B cell (primary cell): ENCODE measurements around the gene VKORC1. TPM values are rescaled to one million over a fixed set of nuclear protein-coding genes. Genes with fewer than 3 reads are reported as not detected.
"Not testable (repeated sequence)": the region's sequence is repeated elsewhere in the genome, so short reads cannot be mapped to it uniquely, and the experiment has no call there.

Source experiments
- ATAC-seq: fragments of 200-7000 bp; cut with Tn5 transposase; one replicate; pipeline ENCODE4 v1.10.0; 2021; ENCODE audit warnings: low read depth, mild to moderate bottlenecking, moderate number of reproducible peaks, moderate library complexity
- CTCF ChIA-PET: fragments of 350-600 bp; sonication (Branson Sonifier 250); formaldehyde crosslinking; loops from one replicate; lab custom pipeline; 2021; ENCODE audit warnings: antibody characterized with exemption, inconsistent platforms; lab: Charles Lee
- POLR2A ChIA-PET: fragments of 350-600 bp; sonication (Branson Sonifier 250); formaldehyde crosslinking; loops from one replicate; lab custom pipeline; 2021; ENCODE audit warnings: antibody characterized with exemption; lab: Charles Lee
- DNase-seq: peaks from one replicate; pipeline ENCODE4 v3.0.0; 2013
- H2AFZ ChIP-seq: 2 replicates; pipeline ENCODE4 v1.6.1; 2012; ENCODE audit warnings: mild to moderate bottlenecking, low read depth, low read length; ENCODE audit not compliant: insufficient read depth, poor library complexity, severe bottlenecking
- H3K27ac ChIP-seq, 2 donors: 1 replicate in 1 of 2; 2 replicates in 1 of 2; pipeline ENCODE4 v1.5.1; 2012 to 2013; ENCODE audit warnings: low read length in 2 of 2, mild to moderate bottlenecking in 2 of 2, moderate library complexity in 1 of 2
- H3K27me3 ChIP-seq, 4 experiments: fragments of 200-600 bp in 1 of 4; sonication (generic) in 1 of 4; replicated peaks in 1 of 4; 1 replicate in 2 of 4; 2 replicates in 2 of 4; pipeline versions ENCODE4 v1.6.1 to v1.7.0; 2013 to 2016; ENCODE audit warnings: low read length in 3 of 4, mild to moderate bottlenecking in 2 of 4, mixed read lengths in 1 of 4, moderate library complexity in 1 of 4; ENCODE audit not compliant: insufficient read depth in 4 of 4, control insufficient read depth in 3 of 4; ENCODE audit errors: control extremely low read depth in 1 of 4
- H3K36me3 ChIP-seq, 2 experiments: replicated peaks in 1 of 2; 1 replicate in 1 of 2; 2 replicates in 1 of 2; pipeline versions ENCODE4 v1.6.1 to v1.7.1; 2013; ENCODE audit warnings: low read length in 1 of 2; ENCODE audit not compliant: insufficient read depth in 2 of 2, control insufficient read depth in 1 of 2; ENCODE audit errors: control extremely low read depth in 1 of 2, extremely low read depth in 1 of 2
- H3K4me1 ChIP-seq, 2 donors: fragments of 200-600 bp in 1 of 2; sonication (generic) in 1 of 2; 1 replicate in 1 of 2; 2 replicates in 1 of 2; pipeline versions ENCODE4 v1.5.1 to v1.6.1; 2013 to 2017; ENCODE audit warnings: low read length in 2 of 2; ENCODE audit not compliant: control insufficient read depth in 2 of 2, insufficient read depth in 2 of 2
- H3K4me2 ChIP-seq: replicated peaks from 2 replicates; pipeline ENCODE3; 2012; ENCODE audit warnings: mild to moderate bottlenecking, low read depth, low read length; ENCODE audit not compliant: poor library complexity, severe bottlenecking
- H3K4me3 ChIP-seq, 5 experiments: fragments of 200-600 bp in 1 of 5; sonication (generic) in 1 of 5; 1 replicate in 3 of 5; 2 replicates in 2 of 5; pipeline versions ENCODE4 v1.5.1 to v1.7.0; 2011 to 2016; ENCODE audit warnings: low read length in 4 of 5, mild to moderate bottlenecking in 4 of 5, low read depth in 2 of 5, control low read depth in 1 of 5, moderate library complexity in 1 of 5; ENCODE audit not compliant: insufficient read depth in 1 of 5; ENCODE audit errors: control extremely low read depth in 1 of 5, extremely low read depth in 1 of 5
- H3K79me2 ChIP-seq: fragments of 200-600 bp; sonication (generic); one replicate; pipeline ENCODE4 v1.6.0; 2016; ENCODE audit warnings: low read length; ENCODE audit not compliant: control insufficient read depth, insufficient read depth
- H3K9ac ChIP-seq: fragments of 200-600 bp; sonication (generic); 2 replicates; pipeline ENCODE4 v1.6.1; 2017; ENCODE audit warnings: mild to moderate bottlenecking, low read length, moderate library complexity
- H3K9me3 ChIP-seq, 3 donors: one replicate each; pipeline versions ENCODE4 v1.6.1 to v1.7.1; 2013; ENCODE audit warnings: low read length in 2 of 3; ENCODE audit not compliant: control insufficient read depth in 2 of 3, insufficient read depth in 1 of 3; ENCODE audit errors: control extremely low read depth in 1 of 3
- H4K20me1 ChIP-seq: 2 replicates; pipeline ENCODE4 v1.6.0; 2012; ENCODE audit warnings: mild to moderate bottlenecking, low read length; ENCODE audit not compliant: insufficient read depth, control insufficient read depth, poor library complexity, severe bottlenecking
- H3K27ac Mint-ChIP-seq: one replicate; pipeline ENCODE4 v1.8.0; 2021; ENCODE audit warnings: mixed read lengths
- H3K27me3 Mint-ChIP-seq: one replicate; pipeline ENCODE4 v1.8.0; 2021; ENCODE audit warnings: mixed read lengths
- H3K4me1 Mint-ChIP-seq: one replicate; pipeline ENCODE4 v1.8.0; 2021; ENCODE audit warnings: mixed read lengths
- H3K4me3 Mint-ChIP-seq: one replicate; pipeline ENCODE4 v1.8.0; 2021; ENCODE audit warnings: mixed read lengths
- H3K9me3 Mint-ChIP-seq: one replicate; pipeline ENCODE4 v1.8.0; 2022; ENCODE audit warnings: mixed read lengths; ENCODE audit not compliant: insufficient read depth
- EZH2 ChIP-seq: IDR thresholded peaks from 2 replicates; pipeline ENCODE4 v1.6.1; 2012; ENCODE audit warnings: borderline replicate concordance, low read depth, mild to moderate bottlenecking, moderate library complexity, low read length; ENCODE audit not compliant: insufficient read depth, poor library complexity, severe bottlenecking
- WGBS: methylation state at CpG from one replicate; pipeline ENCODE4 v1.1.5; 2013; ENCODE audit warnings: missing lambda C conversion rate; ENCODE audit not compliant: insufficient coverage; 5-methylcytosine and 5-hydroxymethylcytosine counted together
- intact Hi-C: fragments of 100-400 bp; cut with micrococcal nuclease; formaldehyde crosslinking; loops from one replicate; pipeline ENCODE4 v1.10.0; 2022
- polyA plus RNA-seq: library from polyadenylated mRNA; depleted of rRNA; stranded (reverse); fragments of >200 nt; gene quantifications from 2 replicates; pipeline ENCODE4 v1.2.3, GENCODE V29; 2012
- total RNA-seq, 2 donors: library from RNA; stranded (reverse); fragments of 120-200 nt in 1 of 2; gene quantifications; 1 replicate in 1 of 2; 2 replicates in 1 of 2; pipeline versions ENCODE4 v1.2.3 to v1.2.4, GENCODE V29; 2013 to 2022
- TF ChIP-seq, protein P1 (sequence below): fragments of 200-600 bp; IDR thresholded peaks from one replicate; pipeline ENCODE4 v1.8.0; 2022; ENCODE audit warnings: antibody characterized with exemption, mild to moderate bottlenecking

The VKORC1 gene
- total and polyA plus RNA-seq, 2 donors (not counting 1 experiment from before 2014, with no cell fraction given) = 31.8 to 45.7 TPM

DNA sequence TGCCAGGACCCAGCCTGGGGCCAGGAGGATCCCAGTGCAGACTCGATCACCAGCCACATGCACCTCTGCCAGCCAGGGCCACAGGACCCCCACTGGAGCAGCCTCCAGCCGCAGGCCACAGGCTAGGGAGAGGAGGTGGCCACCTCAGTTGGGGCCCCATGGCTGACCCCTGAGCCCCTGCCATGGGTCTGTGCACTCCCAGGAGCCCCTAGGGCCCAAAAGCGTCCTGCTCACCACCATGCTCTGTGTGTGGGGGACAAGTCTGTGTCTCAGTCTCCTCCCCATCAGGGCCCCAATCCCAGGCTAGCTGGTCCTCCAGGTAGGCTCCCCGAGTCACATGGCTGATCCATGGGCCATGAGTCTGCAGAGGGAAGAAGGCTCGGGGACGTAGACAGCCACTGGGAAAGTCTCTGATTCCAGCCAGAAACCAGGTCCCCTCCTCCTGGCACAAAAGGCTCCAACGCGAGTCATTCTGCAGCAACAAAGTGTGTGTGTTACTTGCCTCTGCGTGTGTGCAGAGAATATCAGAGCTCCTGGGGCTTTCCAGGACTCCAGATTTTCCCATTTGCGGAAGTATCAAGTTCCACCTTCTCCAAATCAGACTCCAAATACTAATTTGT is 47.0 kb upstream of the VKORC1 start:
- Histone ChIP-seq H3K36me3 (no peaks in the 10 kb centered on the region), H3K79me2 (no peaks in the 10 kb centered on the region), H3K4me2 (peak overlapping the region; percentile 96), H3K9me3 (no peaks in the 10 kb centered on the region), H3K27ac (peak overlapping the region; percentile 21 to 39), H3K4me1 (peaks cover 6 to 13% of the 10 kb centered on the region in 2 donors), H3K4me3 (peak overlapping the region in 3 of 5 experiments; percentile 47 to 71 (median 54)), H2AFZ (peak overlapping the region; percentile 53), H3K27me3 (no peaks in the 10 kb centered on the region), H4K20me1 (no peaks in the 10 kb centered on the region), H3K9ac (peak overlapping the region; percentile 68)
- POLR2A ChIA-PET = interaction anchor here (0.5 to 2.7 kb wide), 15 partner anchors 23 to 1077 kb away, joined by 3 to 44 read pairs (median 6); partner anchors contain the start of genes ARMC5, FUS, HSD3B7 and KAT8
- CTCF ChIA-PET = interaction anchor here (0.8 to 5.9 kb wide), 40 partner anchors 14 to 727 kb away, joined by 3 to 56 read pairs (median 4); partner anchors contain the start of genes BCKDK, FUS, HSD3B7 and KAT8
- intact Hi-C loops = loop anchor here (1.0 to 2.0 kb wide), 12 partner anchors 24 to 318 kb away; partner anchors contain the start of genes ARMC5, BCKDK, FUS and HSD3B7
- Mint-ChIP-seq H3K4me1 (peaks cover 9% of the 10 kb centered on the region), H3K27me3 (peaks cover 5% of the 10 kb centered on the region), H3K9me3 (no peaks in the 10 kb centered on the region), H3K4me3 (peak overlapping the region; percentile 76), H3K27ac (peak overlapping the region; percentile 88)
- DNase-seq (no peak), ATAC-seq (no peak)
- WGBS = 66% methylated on average over 8 of the region's 10 CpGs
- no peak for TF ChIP-seq EZH2
- TF ChIP-seq, protein P1, sequence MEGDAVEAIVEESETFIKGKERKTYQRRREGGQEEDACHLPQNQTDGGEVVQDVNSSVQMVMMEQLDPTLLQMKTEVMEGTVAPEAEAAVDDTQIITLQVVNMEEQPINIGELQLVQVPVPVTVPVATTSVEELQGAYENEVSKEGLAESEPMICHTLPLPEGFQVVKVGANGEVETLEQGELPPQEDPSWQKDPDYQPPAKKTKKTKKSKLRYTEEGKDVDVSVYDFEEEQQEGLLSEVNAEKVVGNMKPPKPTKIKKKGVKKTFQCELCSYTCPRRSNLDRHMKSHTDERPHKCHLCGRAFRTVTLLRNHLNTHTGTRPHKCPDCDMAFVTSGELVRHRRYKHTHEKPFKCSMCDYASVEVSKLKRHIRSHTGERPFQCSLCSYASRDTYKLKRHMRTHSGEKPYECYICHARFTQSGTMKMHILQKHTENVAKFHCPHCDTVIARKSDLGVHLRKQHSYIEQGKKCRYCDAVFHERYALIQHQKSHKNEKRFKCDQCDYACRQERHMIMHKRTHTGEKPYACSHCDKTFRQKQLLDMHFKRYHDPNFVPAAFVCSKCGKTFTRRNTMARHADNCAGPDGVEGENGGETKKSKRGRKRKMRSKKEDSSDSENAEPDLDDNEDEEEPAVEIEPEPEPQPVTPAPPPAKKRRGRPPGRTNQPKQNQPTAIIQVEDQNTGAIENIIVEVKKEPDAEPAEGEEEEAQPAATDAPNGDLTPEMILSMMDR = no peak

DNA sequence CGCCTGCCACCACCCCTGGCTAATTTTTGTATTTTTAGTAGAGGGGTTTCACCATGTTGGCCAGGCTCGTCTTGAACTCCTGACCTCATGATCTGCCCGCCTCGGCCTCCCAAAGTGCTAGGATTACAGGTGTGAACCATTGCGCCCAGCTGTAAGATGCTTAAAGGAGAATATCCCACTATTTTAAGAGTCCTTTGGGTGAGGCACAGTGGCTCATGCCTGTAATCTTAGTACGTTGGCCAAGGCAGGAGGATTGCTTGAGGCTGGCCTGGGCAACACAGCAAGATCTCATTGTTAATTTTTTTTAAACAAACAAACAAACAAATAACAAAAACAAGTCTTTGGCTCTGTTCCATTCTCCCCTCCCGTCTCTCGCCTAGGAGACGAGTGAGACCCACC is 46.5 kb upstream of the VKORC1 start:
- H3K36me3 ChIP-seq, H3K4me3 Mint-ChIP-seq, H3K27me3 ChIP-seq, H3K4me1 Mint-ChIP-seq, H4K20me1 ChIP-seq, H3K9me3 ChIP-seq, H3K79me2 ChIP-seq, ATAC-seq, H3K4me3 ChIP-seq, H3K4me2 ChIP-seq, H2AFZ ChIP-seq, intact Hi-C loops, H3K9me3 Mint-ChIP-seq, H3K9ac ChIP-seq, H3K27ac ChIP-seq, DNase-seq, H3K27me3 Mint-ChIP-seq: not testable (repeated sequence)
- ChIA-PET POLR2A (interaction anchor here (2.7 kb wide), 1 partner anchor 39 kb away, joined by 44 read pairs; the partner anchor contains the start of gene FUS), CTCF (interaction anchor here (1.8 to 5.9 kb wide), 2 partner anchors 18 to 46 kb away, joined by 11 to 34 read pairs; partner anchors contain the start of gene VKORC1)
- H3K27ac Mint-ChIP-seq = peak overlapping the region; percentile 50
- 100% methylated on average over 5 of the region's 9 CpGs for WGBS
- peaks cover 6 to 13% of the 10 kb centered on the region in 2 donors for H3K4me1 ChIP-seq
